ENCODE measurements around the gene TNFRSF8.

TNFRSF8 gene

GRCh38 chr1:12185918-12186678 is 123.0 kb downstream of the TNFRSF8 start:
- no peak for DNase-seq (ENCODE audit: low read depth in 2 of 2, low spot score in 1 of 2)

- DNase-seq (ENCODE audit: low read depth in 2 of 2, low spot score in 1 of 2), result no peak
These were observed 123.5 kb downstream of the TNFRSF8 start for GRCh38 chr1:12186679-12186985.

GRCh38 chr1:12188115-12188514 is 125.0 kb downstream of the TNFRSF8 start:
- DNase-seq (ENCODE audit: low read depth in 2 of 2, low spot score in 1 of 2), result no peak

- no peak for DNase-seq (ENCODE audit: low read depth in 2 of 2, low spot score in 1 of 2)
These were observed 125.7 kb downstream of the TNFRSF8 start for GRCh38 chr1:12188657-12189327.

- no peak for DNase-seq (ENCODE audit: low read depth in 2 of 2, low spot score in 1 of 2)
These were observed 126.2 kb downstream of the TNFRSF8 start for GRCh38 chr1:12189328-12189682.

GRCh38 chr1:12191242-12192032 is 128.3 kb downstream of the TNFRSF8 start:
- DNase-seq (ENCODE audit: low read depth in 2 of 2, low spot score in 1 of 2), result no peak

All from stimulated activated CD8-positive, alpha-beta memory T cell treated with anti-CD3 and anti-CD28 coated beads, Interleukin-4, amount 100 ng/mL, for 4 hours (primary cell).